WERI-Rb-1 (cell line): Measurements from ENCODE around the gene CSRNP3.

ENCODE experiments used
- DNase-seq: peaks from one replicate; pipeline ENCODE4 v3.0.0-alpha.2; 2020
- H3K27ac ChIP-seq: fragments of 250-450 bp; sonication (Bioruptor Pico); 2 replicates; pipeline ENCODE4 v1.5.1; 2020; ENCODE audit warnings: mild to moderate bottlenecking, moderate library complexity
- H3K27me3 ChIP-seq: fragments of 250-450 bp; sonication (Bioruptor Pico); 2 replicates; pipeline ENCODE4 v1.5.1; 2021; ENCODE audit warnings: mild to moderate bottlenecking, low read depth, moderate library complexity; ENCODE audit not compliant: insufficient read depth, severe bottlenecking
- H3K36me3 ChIP-seq: fragments of 250-450 bp; sonication (Bioruptor Pico); 2 replicates; pipeline ENCODE4 v1.5.1; 2020; ENCODE audit warnings: mild to moderate bottlenecking, moderate library complexity
- H3K4me3 ChIP-seq: 2 replicates; pipeline ENCODE4 v1.5.1; 2011; ENCODE audit warnings: low read depth, mild to moderate bottlenecking, control low read depth, low read length
- H3K9me3 ChIP-seq: fragments of 250-450 bp; sonication (Bioruptor Pico); 2 replicates; pipeline ENCODE4 v1.5.1; 2021; ENCODE audit warnings: mild to moderate bottlenecking, moderate library complexity; ENCODE audit not compliant: severe bottlenecking
- TF ChIP-seq, protein P1 (sequence below): IDR thresholded peaks from 2 replicates; pipeline ENCODE4 v1.5.1; 2011; ENCODE audit warnings: low read depth, mild to moderate bottlenecking, control low read depth, inconsistent platforms, low read length

Gene CSRNP3

DNA sequence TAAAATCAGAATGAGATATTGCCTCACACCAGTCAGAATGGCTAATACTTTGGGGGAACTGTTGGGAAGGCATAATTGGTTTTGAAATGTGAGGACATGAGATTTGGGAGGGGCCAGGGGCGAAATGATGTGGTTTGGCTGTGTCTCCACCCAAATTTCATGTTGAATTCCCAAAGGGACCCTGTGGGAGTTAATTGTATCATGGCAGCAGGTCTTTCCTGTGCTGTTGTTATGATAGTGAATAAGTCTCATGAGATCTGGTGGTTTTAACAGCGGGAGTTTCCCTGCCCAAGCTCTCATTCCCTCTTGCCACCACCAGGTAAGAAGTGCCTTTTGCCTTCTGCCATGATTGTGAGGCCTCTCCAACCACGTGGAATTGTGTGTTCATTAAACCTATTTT is 59.6 kb downstream of the CSRNP3 start:
- Histone ChIP-seq H3K4me3 (no peak overlapping the region), H3K9me3 (no peaks in the 10 kb centered on the region), H3K27me3 (no peaks in the 10 kb centered on the region), H3K27ac (no peak overlapping the region), H3K36me3 (no peaks in the 10 kb centered on the region)
- TF ChIP-seq, protein P1, sequence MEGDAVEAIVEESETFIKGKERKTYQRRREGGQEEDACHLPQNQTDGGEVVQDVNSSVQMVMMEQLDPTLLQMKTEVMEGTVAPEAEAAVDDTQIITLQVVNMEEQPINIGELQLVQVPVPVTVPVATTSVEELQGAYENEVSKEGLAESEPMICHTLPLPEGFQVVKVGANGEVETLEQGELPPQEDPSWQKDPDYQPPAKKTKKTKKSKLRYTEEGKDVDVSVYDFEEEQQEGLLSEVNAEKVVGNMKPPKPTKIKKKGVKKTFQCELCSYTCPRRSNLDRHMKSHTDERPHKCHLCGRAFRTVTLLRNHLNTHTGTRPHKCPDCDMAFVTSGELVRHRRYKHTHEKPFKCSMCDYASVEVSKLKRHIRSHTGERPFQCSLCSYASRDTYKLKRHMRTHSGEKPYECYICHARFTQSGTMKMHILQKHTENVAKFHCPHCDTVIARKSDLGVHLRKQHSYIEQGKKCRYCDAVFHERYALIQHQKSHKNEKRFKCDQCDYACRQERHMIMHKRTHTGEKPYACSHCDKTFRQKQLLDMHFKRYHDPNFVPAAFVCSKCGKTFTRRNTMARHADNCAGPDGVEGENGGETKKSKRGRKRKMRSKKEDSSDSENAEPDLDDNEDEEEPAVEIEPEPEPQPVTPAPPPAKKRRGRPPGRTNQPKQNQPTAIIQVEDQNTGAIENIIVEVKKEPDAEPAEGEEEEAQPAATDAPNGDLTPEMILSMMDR = no peak
- DNase-seq = no peak

DNA sequence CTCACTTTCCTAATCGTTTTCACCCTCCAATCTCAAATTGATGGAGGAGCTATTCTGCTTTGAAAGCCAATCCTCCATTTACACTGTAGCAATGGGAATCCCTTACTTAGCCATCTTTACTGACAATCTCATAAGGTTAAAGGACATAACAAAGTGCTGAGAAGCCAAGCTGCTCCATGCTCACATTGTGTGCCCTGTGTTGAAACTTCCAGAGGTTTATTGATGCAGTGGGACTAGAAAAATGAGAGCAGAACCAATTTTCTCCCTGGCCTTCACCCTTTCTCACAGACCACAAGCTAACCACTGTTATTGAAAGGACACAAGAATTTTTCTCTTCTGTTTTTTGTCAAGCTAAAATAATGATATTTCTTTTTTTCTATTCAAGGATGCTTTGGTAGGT is 63.8 kb downstream of the CSRNP3 start:
- no peak for DNase-seq
- Histone ChIP-seq H3K27me3 (no peaks in the 10 kb centered on the region), H3K9me3 (no peaks in the 10 kb centered on the region), H3K27ac (no peak overlapping the region), H3K4me3 (no peak overlapping the region), H3K36me3 (no peaks in the 10 kb centered on the region)
- TF ChIP-seq, protein P1 = no peak

DNA sequence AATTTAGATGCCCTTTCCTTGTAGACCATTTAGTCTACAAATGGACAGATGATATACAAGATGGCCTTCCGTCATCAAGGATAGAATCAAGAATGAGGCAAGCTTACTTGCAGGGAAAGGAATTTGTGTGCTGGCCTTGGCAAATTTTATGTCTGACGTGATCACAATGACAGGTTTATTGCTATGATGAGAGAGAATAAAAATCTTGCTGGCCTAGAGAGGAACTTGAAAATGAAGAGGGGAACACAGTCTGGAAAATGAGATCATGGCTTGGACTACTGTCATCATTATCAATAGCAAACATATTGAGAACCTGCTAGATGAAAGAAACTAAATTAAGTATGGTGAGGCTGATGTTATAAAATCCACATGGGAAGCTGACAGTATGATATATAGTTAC is 66.0 kb downstream of the CSRNP3 start:
- Histone ChIP-seq H3K27ac (no peak overlapping the region), H3K9me3 (no peaks in the 10 kb centered on the region), H3K36me3 (no peaks in the 10 kb centered on the region), H3K27me3 (no peaks in the 10 kb centered on the region), H3K4me3 (no peak overlapping the region)
- no peak for DNase-seq
- TF ChIP-seq, protein P1 = no peak

DNA sequence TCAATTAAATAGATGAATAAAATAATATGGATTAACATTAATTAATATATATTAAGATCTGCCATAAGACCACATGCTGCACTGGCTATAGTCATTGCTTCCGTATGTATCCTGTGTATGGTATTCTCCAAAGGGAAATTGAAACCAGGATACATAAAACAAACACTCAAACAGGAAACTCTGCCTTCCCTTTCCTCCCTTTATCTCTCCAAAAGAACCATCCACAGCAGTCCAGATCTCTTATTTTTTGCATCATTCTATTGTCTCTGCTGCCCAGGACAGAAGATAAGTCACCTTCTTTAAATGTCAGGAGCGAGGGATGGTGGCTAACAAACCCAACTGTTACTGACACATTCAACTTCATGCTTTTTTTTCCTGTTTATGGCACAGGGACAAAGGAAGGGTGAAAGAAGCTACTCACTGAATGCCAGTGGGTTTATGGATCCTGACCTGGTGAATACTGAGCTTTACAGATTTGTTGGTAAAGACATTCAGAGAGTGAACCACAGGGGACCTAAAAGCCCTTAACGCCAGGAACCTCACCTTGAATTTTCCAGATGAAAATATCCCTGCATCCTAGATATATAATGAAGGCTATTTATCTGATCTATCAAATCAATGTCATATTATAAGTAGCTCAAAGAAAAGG is 67.5 kb downstream of the CSRNP3 start:
- Histone ChIP-seq H3K27ac (no peak overlapping the region), H3K9me3 (no peaks in the 10 kb centered on the region), H3K27me3 (no peaks in the 10 kb centered on the region), H3K36me3 (no peaks in the 10 kb centered on the region), H3K4me3 (no peak overlapping the region)
- DNase-seq = no peak
- TF ChIP-seq, protein P1 = no peak

DNA sequence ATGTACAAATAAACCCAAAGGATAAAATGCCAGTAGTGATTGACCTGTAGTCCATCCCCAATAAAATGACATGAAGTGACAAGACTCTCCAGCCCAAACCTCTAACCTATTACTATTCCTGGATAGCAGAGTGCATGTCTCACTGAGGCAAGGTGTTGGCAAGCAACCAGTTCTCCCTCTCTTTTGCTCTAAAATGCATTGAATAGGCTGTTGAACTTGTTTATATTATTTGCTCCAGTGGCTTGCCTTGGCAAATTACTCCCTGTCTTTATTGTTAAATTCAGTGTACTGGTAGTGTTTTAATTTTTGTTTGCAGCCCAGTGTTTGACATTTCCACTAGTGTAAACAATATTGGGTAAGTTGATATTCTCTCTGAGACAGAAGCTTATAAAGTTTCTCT is 70.5 kb downstream of the CSRNP3 start:
- no peaks in the 10 kb centered on the region for H3K27me3 ChIP-seq
- no peaks in the 10 kb centered on the region for H3K9me3 ChIP-seq
- H3K4me3 ChIP-seq = no peak overlapping the region
- no peak for DNase-seq
- no peaks in the 10 kb centered on the region for H3K36me3 ChIP-seq
- TF ChIP-seq, protein P1 = no peak
- no peak overlapping the region for H3K27ac ChIP-seq

DNA sequence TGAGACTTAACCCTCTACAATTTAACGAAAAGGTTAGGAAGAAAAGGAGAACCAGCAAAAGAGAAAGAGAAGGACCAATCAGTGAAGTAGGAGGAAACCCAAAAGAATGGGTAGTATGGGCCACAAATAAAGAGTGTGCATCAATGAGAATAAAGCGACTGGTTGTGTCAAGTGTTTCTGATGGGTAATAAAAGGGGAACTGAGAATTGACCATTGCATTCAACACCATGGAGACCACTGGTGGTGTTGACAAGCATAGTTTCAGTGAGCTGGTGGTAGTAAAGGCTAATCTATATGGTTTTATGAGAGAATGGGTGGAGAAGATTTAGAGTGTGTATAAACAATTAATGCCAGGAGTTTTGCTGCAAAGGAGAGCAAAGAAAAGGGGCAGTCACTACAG is 75.4 kb downstream of the CSRNP3 start:
- Histone ChIP-seq H3K4me3 (no peak overlapping the region), H3K27ac (no peak overlapping the region), H3K27me3 (no peaks in the 10 kb centered on the region), H3K9me3 (no peaks in the 10 kb centered on the region), H3K36me3 (no peaks in the 10 kb centered on the region)
- no peak for DNase-seq
- TF ChIP-seq, protein P1 = no peak
